Stimulated activated CD4-positive, alpha-beta T cell treated with anti-CD3 and anti-CD28 coated beads, Interleukin-12 subunit alpha, Interleukin-12 subunit beta, amount 100 ng/mL, for 4 hours (primary cell): Measurements from ENCODE around the gene DNM1L.

ENCODE experiments used
- DNase-seq: peaks from one replicate; pipeline ENCODE4 v3.0.0-alpha.2; 2020

DNM1L gene

DNA sequence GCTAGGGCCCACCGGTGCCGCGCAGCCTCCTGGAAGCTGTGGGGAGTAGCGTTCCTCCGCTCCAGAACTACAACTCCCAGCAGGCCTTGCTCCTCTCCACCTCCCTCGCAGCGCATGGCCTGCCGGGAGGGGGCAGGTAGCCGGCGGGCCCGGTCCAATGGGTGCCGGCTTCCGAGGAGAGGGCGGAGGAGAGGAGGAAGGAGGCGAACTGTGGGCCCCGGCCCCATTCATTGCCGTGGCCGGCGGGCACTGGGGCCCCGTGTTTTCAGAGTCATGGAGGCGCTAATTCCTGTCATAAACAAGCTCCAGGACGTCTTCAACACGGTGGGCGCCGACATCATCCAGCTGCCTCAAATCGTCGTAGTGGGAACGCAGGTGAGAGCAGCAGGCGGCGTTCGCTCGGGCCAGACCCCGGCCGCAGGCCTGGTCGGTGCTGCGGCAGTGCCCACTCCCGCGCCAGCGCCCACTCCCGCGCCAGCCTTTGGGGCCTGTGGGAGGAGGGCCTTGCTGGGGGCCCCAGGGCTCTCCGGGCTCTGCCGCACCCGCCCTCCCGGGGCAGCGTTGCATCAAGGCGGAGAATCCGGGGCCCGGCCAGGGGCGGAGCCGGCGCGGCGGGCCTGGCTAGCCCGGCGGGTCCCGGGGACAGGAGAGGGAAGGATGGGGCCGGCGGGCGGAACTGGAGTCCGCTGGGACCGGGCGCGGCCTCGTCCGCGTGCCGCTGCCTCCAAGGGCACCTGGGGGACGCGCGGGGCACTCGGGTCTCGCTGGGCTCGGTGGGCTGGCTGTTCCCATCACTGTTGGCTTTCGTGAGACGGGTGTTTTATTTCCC, at the start of gene DNM1L:
Gene DNM1L (plus strand): TSS at position 211 of the 829 bp plus-strand sequence. CDS start 63 bp downstream, at position 274.
- peak; percentile 86 for DNase-seq

DNA sequence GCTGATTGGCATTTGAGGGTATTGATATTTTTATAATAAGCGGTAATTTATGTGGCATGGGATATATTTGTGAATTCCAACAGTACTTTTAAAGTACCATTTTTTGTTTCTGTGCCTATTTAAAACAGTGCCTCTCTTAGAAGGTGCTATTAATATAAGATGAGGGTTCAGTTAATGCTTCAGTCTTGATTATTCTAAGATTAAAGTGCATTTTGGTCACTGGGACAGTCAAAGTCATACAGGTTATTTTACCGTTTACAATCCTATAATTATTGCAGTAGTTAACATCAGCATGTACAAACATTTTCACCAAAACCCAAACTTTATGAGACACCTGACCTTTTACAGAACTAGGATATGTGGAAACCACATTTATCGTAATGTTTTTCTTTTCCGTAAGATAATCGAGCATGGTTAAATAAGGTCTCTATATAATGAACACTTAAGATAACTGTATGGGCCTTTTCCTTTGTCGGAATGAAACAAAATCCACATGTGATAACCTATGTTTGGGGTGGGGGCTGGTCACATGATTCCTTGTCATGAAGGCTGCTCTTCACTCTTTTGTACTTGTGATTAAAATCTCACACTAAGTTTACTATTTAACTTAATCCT, 37.7 kb upstream of the DNM1L start:
- DNase-seq: no peak

DNA sequence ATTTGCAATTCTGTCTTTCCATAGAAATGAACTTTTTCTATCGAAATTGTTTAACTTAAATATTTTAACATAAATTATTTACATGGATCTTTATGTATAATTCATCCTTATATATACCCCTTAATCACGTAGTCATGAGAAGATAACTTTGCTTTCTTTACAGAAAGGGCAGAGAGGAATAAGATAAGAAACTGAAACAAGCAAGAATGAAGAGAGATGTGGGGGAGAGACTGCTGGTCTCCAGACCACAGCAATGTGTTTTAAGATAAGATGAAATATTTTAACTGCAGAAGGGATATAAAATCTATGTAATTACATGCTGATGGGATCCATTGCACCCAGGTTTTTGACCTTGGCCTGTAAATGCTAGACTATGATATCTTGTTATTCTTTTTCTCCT, 34.7 kb upstream of the DNM1L start:
- DNase-seq: no peak

DNA sequence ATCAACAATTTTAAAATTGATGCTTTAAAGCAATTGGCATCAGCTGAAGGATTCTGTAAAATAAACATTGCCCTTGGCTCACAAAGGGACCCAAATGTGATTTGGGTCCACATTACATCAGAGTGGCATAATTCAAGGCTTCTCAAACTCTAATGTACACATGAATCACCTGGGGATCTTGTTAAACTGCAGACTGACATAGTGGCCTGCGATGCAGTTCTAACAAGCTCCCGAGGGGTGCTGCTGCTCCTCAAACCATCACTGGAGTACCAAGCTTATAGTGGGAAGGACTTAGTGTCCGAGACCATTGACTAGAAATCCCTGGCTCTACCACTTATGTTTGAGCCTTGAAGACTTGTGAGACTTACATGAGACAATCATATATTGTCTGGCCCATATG, 31.8 kb upstream of the DNM1L start:
- no peak for DNase-seq

DNA sequence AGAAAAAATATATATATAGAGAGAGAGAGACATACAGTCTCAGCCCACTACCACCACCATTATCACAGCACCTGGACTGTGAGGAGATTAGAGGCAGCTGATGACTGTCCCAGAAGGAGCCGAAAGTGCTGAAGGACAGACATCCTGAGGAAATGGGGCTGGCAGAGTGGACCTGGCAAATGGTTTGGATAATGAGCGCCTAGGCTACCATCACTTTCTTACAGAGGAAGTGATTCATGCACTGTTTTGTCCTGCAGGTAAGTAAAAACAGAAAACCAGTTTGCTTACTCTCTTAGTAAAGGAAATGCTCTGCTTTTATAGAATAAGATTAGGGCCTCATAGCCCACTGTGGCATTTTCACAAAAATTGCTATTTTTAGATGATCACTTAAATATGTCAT, 28.6 kb upstream of the DNM1L start:
- DNase-seq: no peak

DNA sequence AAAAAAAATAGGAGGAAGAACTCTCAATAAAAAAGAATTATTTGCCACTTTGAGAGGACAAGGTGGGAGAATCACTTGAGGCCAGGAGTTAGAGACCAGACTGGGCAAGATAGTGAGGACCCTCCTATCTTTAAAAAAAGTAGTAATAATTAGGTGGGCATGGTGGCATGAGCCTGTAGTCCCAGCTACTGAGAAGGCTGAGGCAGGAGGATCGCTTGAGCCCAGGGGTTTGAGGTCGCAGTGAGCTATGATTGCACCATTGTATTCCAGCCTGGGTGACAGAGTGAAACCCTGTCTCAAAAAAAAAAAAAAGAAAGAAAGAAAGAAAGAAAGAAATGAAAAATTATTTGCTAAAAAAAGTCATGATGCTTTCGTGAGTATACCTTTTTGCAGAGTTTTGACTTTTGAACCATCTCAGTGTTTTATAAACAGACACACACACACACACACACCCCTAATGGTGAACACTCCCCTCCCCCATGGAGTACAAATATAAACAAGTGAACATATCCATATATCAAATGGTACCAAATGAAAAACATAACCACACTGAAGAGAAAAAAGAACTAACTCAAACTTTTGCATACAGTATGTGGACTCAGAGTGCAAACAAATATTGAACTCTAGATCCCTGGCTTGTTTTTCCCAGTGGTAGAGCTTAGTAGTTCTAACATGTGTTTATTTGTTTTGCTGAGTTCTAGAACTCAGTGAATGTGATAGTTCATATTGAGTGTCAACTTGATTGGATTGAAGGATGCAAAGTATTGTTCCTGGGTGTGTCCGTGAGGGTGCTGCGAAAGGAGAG, 27.7 kb upstream of the DNM1L start:
- DNase-seq: no peak

DNA sequence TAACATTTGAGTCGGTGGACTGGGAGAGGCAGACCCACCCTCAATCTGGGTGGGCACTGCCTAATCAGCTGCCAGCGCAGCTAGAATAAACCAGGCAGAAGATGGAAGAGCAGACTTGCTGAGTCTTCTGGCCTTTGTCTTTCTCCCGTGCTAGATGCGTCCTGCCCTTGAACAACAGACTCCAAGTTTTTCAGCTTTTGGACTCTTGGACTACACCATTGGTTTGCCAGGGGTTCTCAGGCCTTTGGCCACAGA, 27.2 kb upstream of the DNM1L start:
- DNase-seq: no peak

DNA sequence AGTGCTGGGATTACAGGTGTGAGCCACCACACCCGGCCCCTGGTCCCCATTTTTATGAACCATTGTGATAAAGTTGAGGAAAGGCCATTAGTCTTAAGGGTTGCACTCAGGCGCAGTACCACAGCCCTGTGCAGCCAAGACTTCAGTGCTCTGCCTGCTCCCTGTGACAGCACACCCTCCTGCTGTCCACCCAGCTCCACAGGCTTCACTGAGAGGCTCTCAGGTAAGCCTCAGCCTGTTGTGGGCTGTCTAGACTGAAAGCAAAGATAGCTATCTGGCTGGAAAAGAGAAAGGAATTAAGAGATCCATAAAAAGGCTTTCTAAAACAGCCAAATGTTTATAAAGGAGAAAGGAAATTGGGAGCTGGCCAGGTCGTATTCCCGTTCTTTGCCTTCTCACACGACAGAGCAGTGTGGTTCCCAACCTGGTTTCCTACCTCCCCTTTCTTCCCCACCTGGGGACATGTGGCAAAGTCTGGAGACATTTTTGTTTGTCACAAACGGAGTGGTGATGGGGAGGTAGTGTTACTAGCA, 19.1 kb upstream of the DNM1L start:
- DNase-seq: no peak

DNA sequence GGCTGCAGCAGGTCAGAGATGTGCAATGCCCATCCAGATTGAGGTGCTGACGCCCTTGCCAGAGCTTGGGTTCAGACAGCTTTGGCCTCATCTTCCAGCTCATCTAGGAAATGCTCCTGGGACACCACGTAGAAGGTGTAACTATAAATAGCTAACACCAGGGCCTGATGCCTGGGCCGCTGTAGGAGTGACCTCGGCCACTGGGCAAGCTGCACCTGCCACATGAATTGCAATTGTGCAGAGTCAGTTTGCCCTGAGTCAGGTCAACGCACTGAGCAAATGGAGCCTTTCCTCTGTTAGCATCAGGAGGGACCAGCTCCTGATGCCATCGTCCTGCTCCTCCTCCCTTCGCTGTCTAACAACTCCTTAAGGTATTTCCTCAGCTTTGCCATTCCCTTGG, 17.4 kb upstream of the DNM1L start:
- no peak for DNase-seq

DNA sequence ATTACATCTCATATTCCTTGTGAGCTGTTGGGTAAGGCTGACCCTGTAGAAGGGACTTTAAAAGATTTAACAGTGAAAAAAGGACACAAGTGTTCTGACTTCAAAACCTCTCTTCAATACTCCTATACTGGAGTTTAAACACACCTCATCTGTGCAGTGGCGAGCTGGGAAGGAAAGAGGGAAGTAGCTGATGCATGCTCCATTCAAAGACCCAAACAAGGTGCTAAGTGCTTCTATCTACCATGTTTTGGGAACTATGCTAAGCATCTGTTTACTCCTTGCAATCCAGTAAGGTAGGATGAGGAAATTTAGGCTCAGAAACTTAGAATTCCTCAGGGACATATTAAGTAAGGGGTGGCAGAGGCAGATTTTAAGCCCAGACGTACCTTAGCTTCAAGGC, 16.4 kb upstream of the DNM1L start:
- DNase-seq: no peak

DNA sequence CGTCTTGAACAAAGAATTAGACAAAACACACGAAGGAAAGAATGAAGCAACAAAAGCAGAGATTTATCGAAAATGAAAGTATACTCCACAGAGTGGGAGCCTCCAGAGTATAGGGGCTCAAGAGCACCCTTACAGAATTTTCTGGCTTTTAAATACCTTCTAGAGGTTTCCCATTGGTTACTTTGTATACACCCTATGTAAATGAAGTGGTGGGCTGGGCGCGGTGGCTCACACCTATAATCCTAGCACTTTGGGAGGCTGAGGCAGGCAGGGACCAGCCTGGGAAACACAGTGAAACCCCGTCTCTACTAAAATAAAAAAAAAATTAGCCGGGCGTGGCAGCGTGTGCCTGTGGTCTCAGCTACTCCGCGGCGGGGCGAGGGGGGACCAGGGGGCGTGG, 13.1 kb upstream of the DNM1L start:
- DNase-seq: no peak

DNA sequence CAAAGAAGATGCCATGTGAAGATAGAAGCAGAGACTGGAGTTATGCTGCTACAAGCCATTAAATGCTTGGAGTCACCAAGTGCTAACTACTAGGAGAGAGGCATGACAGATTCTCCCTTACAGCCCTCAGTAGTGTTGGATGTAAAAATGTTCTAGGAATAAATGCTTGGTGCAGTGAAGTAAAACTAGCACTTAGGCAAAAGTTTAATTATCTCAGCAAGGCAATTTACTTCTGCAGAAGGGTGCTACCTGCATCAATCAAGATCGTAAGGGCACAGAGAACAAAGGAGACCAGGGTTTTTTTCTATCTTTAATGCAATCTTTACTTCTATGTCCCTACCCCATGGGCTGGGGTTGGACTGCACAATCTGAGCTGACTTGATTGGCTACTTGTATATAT, 9.5 kb upstream of the DNM1L start:
- no peak for DNase-seq

DNA sequence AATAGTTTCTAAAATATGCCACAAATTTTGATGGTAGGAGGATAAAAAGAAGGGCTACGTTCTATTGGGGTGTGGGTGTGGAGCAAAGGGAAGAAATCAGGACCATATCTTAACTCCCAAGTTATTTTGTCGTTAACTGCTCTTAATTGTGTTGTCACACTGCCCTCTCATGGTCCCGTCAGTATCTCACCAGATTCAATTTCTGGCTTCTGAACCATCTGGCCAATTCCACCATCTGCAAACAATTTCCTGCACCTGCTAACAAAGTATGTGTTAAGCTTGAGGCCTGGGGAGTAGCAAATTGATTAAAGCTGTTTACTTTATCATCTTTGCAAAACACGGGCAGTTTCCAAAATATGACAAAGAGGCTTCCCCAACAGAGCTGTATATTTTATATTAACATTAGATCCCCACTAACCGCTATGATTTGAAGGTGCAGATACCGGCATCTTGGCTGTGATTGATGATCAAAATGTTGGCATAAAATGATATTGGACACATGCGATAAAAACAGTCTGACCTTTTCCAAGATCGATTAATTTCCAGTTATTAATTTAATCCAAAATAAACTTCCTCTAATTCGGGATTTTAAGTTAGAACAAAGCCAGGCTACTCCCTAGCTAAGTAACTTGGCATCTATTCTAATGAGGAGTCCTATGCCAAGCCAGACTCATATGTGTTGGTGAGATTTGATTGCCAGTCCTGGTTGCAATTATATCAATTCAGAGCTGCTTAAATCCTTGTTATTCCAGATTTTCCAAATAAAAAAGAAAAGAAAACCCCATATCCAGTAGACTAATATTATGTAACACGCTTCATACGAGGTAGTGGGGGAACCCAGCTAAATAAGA, 6.9 kb upstream of the DNM1L start:
- DNase-seq: no peak

DNA sequence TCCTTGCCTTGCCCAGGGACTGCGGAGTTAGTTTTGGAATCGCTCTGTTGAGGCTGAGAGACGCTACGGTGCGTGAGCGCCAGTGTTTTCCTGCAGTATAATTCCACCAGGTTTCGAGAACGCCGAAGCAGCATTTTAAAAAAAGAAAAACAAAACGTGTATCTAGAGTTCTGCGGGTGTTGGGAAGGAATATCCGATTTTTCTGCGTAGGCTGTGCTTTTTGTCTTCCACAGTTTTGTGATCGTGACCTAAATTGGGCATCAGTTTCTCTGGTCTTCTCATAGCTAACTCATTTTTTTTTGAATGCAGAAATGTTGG, 778 bp downstream of the DNM1L start:
- no peak for DNase-seq

DNA sequence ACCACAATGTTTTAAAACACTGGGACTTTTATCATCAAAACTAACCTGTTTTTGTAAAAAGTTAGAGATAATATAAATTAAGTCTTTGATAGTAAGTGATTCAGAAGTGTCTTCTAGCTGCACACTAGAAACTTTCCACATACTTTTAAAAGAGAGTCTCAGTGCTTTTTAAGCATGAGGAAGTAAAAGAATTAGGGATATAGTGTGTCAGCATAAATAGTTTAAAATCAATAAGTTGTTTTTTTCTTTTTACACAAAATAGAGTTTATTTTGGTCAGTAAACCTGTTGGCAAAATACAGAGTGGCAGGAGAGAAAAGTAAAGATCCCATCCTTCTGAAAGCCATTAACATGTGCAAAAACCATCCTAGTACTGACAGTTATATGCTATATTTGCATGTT, 1.7 kb downstream of the DNM1L start:
- DNase-seq: no peak

DNA sequence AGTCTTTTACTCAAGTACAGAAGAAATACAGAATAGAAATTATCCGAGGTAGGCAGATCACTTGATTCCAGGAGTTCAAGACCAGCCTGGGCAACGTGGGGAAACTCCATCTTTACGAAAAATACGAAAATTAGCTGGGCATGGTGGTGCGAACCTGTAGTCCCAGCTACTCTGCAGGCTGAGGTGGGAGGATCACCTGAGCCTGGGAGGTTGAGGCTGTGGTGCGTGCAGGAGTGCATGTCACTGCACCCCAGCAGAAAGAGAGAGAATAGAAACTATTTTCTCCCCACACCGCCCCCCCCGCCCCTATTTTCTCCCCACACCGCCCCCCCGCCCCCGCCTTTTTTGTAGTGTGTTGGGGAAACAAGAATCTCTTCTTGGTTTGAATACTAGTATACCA, 2.2 kb downstream of the DNM1L start:
- DNase-seq: no peak

DNA sequence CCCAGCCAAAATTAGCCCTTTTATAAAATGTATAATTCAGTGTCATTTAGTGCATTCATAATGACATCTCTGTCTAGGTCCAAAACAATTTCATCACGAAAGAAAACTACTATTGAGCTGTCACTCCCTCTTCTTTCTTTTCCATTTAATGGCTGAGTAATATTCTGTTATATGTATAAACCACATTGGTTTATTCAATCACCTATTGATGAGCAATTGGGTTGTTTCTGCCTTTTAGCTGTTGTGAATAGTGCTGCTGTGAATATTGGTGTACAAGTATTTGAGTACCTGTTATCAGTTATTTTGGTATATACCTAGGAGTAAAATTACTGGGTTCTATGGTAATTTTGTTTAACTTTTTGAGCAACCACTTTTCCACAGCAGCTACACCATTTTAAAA, 7.2 kb downstream of the DNM1L start:
- no peak for DNase-seq

DNA sequence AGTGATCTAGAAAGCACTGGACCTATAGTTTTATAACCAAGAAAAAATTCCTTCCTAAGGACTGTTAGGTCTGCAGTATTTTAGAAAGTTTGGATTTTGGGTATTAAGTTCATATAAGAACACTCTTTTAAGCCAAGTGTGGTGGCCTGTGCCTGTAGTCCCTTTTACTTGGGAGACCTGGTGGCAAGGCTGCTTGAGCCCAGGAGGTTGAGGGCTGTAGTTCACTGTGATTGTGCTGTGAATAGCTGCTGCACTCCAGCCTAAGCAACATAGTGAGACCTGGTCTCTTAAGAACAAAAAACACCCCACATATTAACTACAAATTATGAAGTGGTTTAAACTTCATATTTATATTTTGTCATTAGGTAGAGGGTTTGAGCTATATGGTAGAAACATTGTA, 9.7 kb downstream of the DNM1L start:
- DNase-seq: no peak

DNA sequence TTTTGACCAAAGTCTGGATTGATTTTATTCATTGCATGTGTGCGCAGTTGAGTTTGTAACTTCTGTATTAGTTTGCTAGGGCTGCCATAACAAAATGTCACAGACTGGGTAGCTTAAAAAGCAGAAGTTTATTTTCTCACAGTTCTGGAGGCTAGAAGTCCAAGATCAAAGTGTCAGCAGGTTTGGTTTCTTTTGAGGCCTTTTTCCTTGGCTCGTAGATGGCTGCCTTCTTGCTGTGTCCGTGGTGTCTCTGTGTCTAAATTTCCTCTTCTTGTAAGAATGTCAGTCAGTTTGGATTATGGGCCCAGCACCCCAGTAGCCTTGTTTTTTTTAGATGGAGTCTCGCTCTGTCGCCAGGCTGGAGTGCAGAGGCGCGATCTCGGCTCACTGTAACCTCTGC, 11.8 kb downstream of the DNM1L start:
- no peak for DNase-seq

DNA sequence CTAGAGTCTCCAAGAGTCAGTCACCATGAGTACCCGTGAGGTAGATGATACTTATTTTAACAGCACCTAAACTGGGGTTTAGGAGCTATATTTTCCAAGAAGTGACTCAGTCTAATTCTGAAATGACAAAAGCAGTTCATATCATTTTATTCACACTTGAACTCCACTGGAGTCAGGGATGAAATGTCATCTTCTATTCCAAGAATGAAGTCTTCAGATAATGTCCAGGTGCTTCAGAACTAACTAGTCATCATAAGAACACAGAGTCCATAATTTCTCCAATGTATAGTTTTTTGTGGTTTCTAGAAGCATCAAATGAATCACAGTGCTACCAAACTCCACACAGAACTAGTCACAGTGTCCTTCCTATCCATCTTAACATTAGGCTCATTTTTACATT, 13.3 kb downstream of the DNM1L start:
- DNase-seq: no peak

DNA sequence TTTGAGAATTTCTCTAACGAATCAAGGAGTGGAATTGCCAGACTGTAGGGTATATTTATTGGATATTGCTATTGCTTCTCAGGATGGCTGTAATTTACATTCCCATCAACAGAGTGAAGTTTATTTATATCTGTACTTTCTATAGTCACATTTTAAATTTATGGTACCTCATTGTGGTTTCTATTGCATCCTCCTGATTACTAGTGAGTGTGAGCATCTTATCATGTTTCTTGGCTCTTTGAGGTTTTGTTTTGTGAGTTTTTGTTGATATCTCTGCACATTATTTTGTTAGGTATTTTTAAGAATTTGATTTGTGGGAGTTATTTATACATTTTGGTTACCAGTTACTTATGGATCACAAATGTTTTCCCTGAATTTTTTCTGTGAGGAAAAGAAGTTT, 13.9 kb downstream of the DNM1L start:
- DNase-seq: no peak

DNA sequence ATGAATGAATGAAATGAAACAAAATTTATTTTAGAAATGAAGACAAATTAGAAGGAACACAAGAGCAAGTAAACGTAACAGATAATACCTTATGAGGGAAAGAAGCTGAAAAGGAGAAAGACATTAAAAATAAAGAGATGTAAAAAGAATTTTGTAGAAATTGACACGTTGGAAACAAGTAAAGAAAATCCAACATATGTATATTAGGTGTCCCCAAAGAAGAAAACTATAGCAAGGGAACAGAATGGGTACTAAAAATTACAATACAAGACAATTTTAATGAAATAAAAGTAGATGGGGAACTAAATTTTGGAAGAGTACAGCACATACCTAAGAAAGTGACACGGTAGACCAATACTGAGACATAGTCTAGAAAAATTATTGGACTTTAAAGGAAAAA, 16.7 kb downstream of the DNM1L start:
- no peak for DNase-seq

DNA sequence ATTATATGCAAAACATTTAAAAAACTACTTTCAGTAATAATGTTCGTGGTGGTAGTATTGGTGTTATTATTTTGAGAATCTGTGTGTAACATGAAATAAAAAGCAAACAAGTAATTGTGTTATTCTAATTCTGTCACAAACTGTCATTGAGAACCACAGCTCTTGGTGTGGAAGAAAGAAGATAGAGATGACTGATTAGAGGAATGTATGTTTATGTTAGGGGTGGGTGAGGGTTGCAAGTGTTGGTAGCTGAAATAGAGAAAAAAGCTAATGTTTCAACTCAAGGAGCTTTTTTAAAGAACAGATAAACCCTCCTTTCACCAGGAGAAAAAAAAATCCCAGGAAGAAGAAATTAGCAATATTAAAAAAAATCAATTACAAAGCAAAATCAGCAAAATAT, 18.3 kb downstream of the DNM1L start:
- DNase-seq: no peak
